ENCODE data around the gene ANAPC10.
"Not testable (repeated sequence)": the region's sequence is repeated elsewhere in the genome, so short reads cannot be mapped to it uniquely, and the experiment has no call there.

Gene ANAPC10

GRCh38 chr4:145097821-145098674 is at the start of gene ANAPC10, which contains the start of gene ABCE1:
ANAPC10 (minus strand) TSS chr4:145098196; CDS start chr4:145096099, 2,097 bp downstream.
ABCE1 (plus strand) TSS chr4:145098311; CDS start chr4:145104413, 6,102 bp downstream.
- DNase-seq, result peak; percentile 99
- TF ChIP-seq POLR2A (IDR thresholded peaks at IDR 0.05; ENCODE audit: low read length) (peak; percentile 95), GATA1 (IDR thresholded peaks at IDR 0.05; ENCODE audit: low read depth, low read length) (no peak)

- not testable (repeated sequence) for DNase-seq
Observed at GRCh38 chr4:145136219-145136618, 38.2 kb upstream of the ANAPC10 start.

- TF ChIP-seq POLR2A (IDR thresholded peaks at IDR 0.05; ENCODE audit: low read length) (no peak), GATA1 (IDR thresholded peaks at IDR 0.05; ENCODE audit: low read depth, low read length) (no peak)
- no peak for DNase-seq
Observed at GRCh38 chr4:145132511-145133098, 34.6 kb upstream of the ANAPC10 start.

- DNase-seq, result no peak
- no peak for TF ChIP-seq POLR2A (IDR thresholded peaks at IDR 0.05; ENCODE audit: low read length)
Observed at GRCh38 chr4:145131848-145132247, 33.9 kb upstream of the ANAPC10 start.

- TF ChIP-seq POLR2A (IDR thresholded peaks at IDR 0.05; ENCODE audit: low read length), result no peak
- no peak for TF ChIP-seq GATA1 (IDR thresholded peaks at IDR 0.05; ENCODE audit: low read depth, low read length)
- no peak for DNase-seq
Observed at GRCh38 chr4:145130788-145131399, 32.9 kb upstream of the ANAPC10 start.

GRCh38 chr4:145130130-145130529 is 32.1 kb upstream of the ANAPC10 start:
- DNase-seq, result no peak

GRCh38 chr4:145125396-145125795 is 27.4 kb upstream of the ANAPC10 start:
- DNase-seq, result no peak
- TF ChIP-seq GATA1 (IDR thresholded peaks at IDR 0.05; ENCODE audit: low read depth, low read length) (no peak), POLR2A (IDR thresholded peaks at IDR 0.05; ENCODE audit: low read length) (no peak)

More at GRCh38 chr4:145130130-145130529, 32.1 kb upstream of the ANAPC10 start:
- no peak for TF ChIP-seq POLR2A (IDR thresholded peaks at IDR 0.05; ENCODE audit: low read length)
- no peak for TF ChIP-seq GATA1 (IDR thresholded peaks at IDR 0.05; ENCODE audit: low read depth, low read length)

GRCh38 chr4:145108128-145108527 is 10.1 kb upstream of the ANAPC10 start:
- TF ChIP-seq GATA1 (IDR thresholded peaks at IDR 0.05; ENCODE audit: low read depth, low read length), result no peak
- no peak for TF ChIP-seq POLR2A (IDR thresholded peaks at IDR 0.05; ENCODE audit: low read length)
- DNase-seq, result no peak

GRCh38 chr4:145107126-145107525 is 9.1 kb upstream of the ANAPC10 start:
- no peak for DNase-seq
- TF ChIP-seq GATA1 (IDR thresholded peaks at IDR 0.05; ENCODE audit: low read depth, low read length), result no peak

- no peak for DNase-seq
- no peak for TF ChIP-seq GATA1 (IDR thresholded peaks at IDR 0.05; ENCODE audit: low read depth, low read length)
- TF ChIP-seq POLR2A (IDR thresholded peaks at IDR 0.05; ENCODE audit: low read length), result no peak
Observed at GRCh38 chr4:145103496-145103895, 5.5 kb upstream of the ANAPC10 start.

- TF ChIP-seq GATA1 (IDR thresholded peaks at IDR 0.05; ENCODE audit: low read depth, low read length) (no peak), POLR2A (IDR thresholded peaks at IDR 0.05; ENCODE audit: low read length) (no peak)
- peak in 1 of 2 experiments; percentile 21 for DNase-seq
Observed at GRCh38 chr4:145102619-145103018, 4.6 kb upstream of the ANAPC10 start.

- DNase-seq, result no peak
- TF ChIP-seq POLR2A (IDR thresholded peaks at IDR 0.05; ENCODE audit: low read length) (no peak), GATA1 (IDR thresholded peaks at IDR 0.05; ENCODE audit: low read depth, low read length) (no peak)
Observed at GRCh38 chr4:145101091-145101490, 3.1 kb upstream of the ANAPC10 start.

- DNase-seq, result peak; percentile 2 to 33
- TF ChIP-seq GATA1 (IDR thresholded peaks at IDR 0.05; ENCODE audit: low read depth, low read length) (no peak), POLR2A (IDR thresholded peaks at IDR 0.05; ENCODE audit: low read length) (no peak)
Observed at GRCh38 chr4:145099653-145100052, 1.7 kb upstream of the ANAPC10 start.

GRCh38 chr4:145098675-145099037 is 660 bp upstream of the ANAPC10 start:
- DNase-seq, result peak; percentile 79 to 82
- no peak for TF ChIP-seq GATA1 (IDR thresholded peaks at IDR 0.05; ENCODE audit: low read depth, low read length)
- no peak for TF ChIP-seq POLR2A (IDR thresholded peaks at IDR 0.05; ENCODE audit: low read length)

Measured in erythroblast (primary cell).